Measurements from ENCODE around the gene CRISPLD2. TPM values are rescaled to one million over a fixed set of nuclear protein-coding genes. Genes with fewer than 3 reads are reported as not detected.

Gene CRISPLD2
- total RNA-seq, 1 donor from 2014 or later: 9.0 TPM

- Mint-ChIP-seq H3K4me3 (ENCODE audit: unreplicated experiment) (no peak overlapping the region), H3K36me3 (ENCODE audit: unreplicated experiment) (no peaks in the 10 kb centered on the region), H3K27me3 (ENCODE audit: unreplicated experiment) (peaks cover 3% of the 10 kb centered on the region), H3K27ac (ENCODE audit: unreplicated experiment) (no peak overlapping the region), H3K9me3 (ENCODE audit: unreplicated experiment) (peaks cover 3% of the 10 kb centered on the region), H3K4me1 (ENCODE audit: low read depth, unreplicated experiment) (peaks cover 4% of the 10 kb centered on the region)
- TF ChIP-seq CTCF (IDR thresholded peaks at IDR 0.05; ENCODE audit: partially characterized antibody, unreplicated experiment): no peak
- no peak for DNase-seq
These were observed 78.2 kb downstream of the CRISPLD2 start for GRCh38 chr16:84897911-84898377.

GRCh38 chr16:84898447-84898846, 78.7 kb downstream of the CRISPLD2 start:
- DNase-seq: no peak
- Mint-ChIP-seq H3K27me3 (ENCODE audit: unreplicated experiment) (peaks cover 3% of the 10 kb centered on the region), H3K4me1 (ENCODE audit: low read depth, unreplicated experiment) (peaks cover 4% of the 10 kb centered on the region), H3K36me3 (ENCODE audit: unreplicated experiment) (no peaks in the 10 kb centered on the region), H3K9me3 (ENCODE audit: unreplicated experiment) (peaks cover 3% of the 10 kb centered on the region), H3K4me3 (ENCODE audit: unreplicated experiment) (no peak overlapping the region), H3K27ac (ENCODE audit: unreplicated experiment) (no peak overlapping the region)
- no peak for TF ChIP-seq CTCF (IDR thresholded peaks at IDR 0.05; ENCODE audit: partially characterized antibody, unreplicated experiment)

- Mint-ChIP-seq H3K9me3 (ENCODE audit: unreplicated experiment) (peaks cover 3% of the 10 kb centered on the region), H3K36me3 (ENCODE audit: unreplicated experiment) (no peaks in the 10 kb centered on the region), H3K27me3 (ENCODE audit: unreplicated experiment) (peaks cover 3% of the 10 kb centered on the region), H3K27ac (ENCODE audit: unreplicated experiment) (no peak overlapping the region), H3K4me3 (ENCODE audit: unreplicated experiment) (no peak overlapping the region), H3K4me1 (ENCODE audit: low read depth, unreplicated experiment) (peaks cover 2% of the 10 kb centered on the region)
- no peak for DNase-seq
- TF ChIP-seq CTCF (IDR thresholded peaks at IDR 0.05; ENCODE audit: partially characterized antibody, unreplicated experiment): no peak
These were observed 79.6 kb downstream of the CRISPLD2 start for GRCh38 chr16:84899414-84899813.

GRCh38 chr16:84905965-84906460, 86.2 kb downstream of the CRISPLD2 start:
- H3K4me3 Mint-ChIP-seq (ENCODE audit: unreplicated experiment): no peak overlapping the region
- TF ChIP-seq CTCF (IDR thresholded peaks at IDR 0.05; ENCODE audit: partially characterized antibody, unreplicated experiment): no peak
- no peaks in the 10 kb centered on the region for H3K36me3 Mint-ChIP-seq (ENCODE audit: unreplicated experiment)
- H3K27ac Mint-ChIP-seq (ENCODE audit: unreplicated experiment): no peak overlapping the region
- no peak for DNase-seq
- peaks cover 3% of the 10 kb centered on the region for H3K4me1 Mint-ChIP-seq (ENCODE audit: low read depth, unreplicated experiment)
- H3K9me3 Mint-ChIP-seq (ENCODE audit: unreplicated experiment): peaks cover 1% of the 10 kb centered on the region
- peaks cover 5% of the 10 kb centered on the region for H3K27me3 Mint-ChIP-seq (ENCODE audit: unreplicated experiment)

- Mint-ChIP-seq H3K9me3 (ENCODE audit: unreplicated experiment) (no peaks in the 10 kb centered on the region), H3K27ac (ENCODE audit: unreplicated experiment) (no peak overlapping the region), H3K27me3 (ENCODE audit: unreplicated experiment) (peaks cover 7% of the 10 kb centered on the region), H3K4me3 (ENCODE audit: unreplicated experiment) (no peak overlapping the region), H3K36me3 (ENCODE audit: unreplicated experiment) (no peaks in the 10 kb centered on the region), H3K4me1 (ENCODE audit: low read depth, unreplicated experiment) (peaks cover 3% of the 10 kb centered on the region)
- TF ChIP-seq CTCF (IDR thresholded peaks at IDR 0.05; ENCODE audit: partially characterized antibody, unreplicated experiment): no peak
- DNase-seq: no peak
These were observed 87.3 kb downstream of the CRISPLD2 start for GRCh38 chr16:84907051-84907450.
